Activated CD8-positive, alpha-beta memory T cell treated with anti-CD3 and anti-CD28 coated beads for 48 hours (primary cell): Measurements from ENCODE around the gene SNRPB.
"Not testable (repeated sequence)": the region's sequence is repeated elsewhere in the genome, so short reads cannot be mapped to it uniquely, and the experiment has no call there.

ENCODE experiments used
- DNase-seq, 3 experiments: peaks; one replicate each; pipeline ENCODE4 v3.0.0-alpha.2; 2020; ENCODE audit warnings: low read depth in 2 of 3, low spot score in 2 of 3

The SNRPB gene

GRCh38 chr20:2470423-2471193, at the start of gene SNRPB:
Gene SNRPB, minus strand, starts transcription at chr20:2470789. Its CDS starts 99 bp downstream, at chr20:2470690.
- DNase-seq = peak; percentile 87 to 95 (median 90)

GRCh38 chr20:2519115-2519809, 48.7 kb upstream of the SNRPB start:
- no peak for DNase-seq

GRCh38 chr20:2518558-2518957, 48.0 kb upstream of the SNRPB start:
- no peak for DNase-seq

- DNase-seq = no peak
These were observed 47.5 kb upstream of the SNRPB start for GRCh38 chr20:2518096-2518495.

- DNase-seq = no peak
These were observed 45.8 kb upstream of the SNRPB start for GRCh38 chr20:2516399-2516798.

- DNase-seq = no peak
These were observed 44.6 kb upstream of the SNRPB start for GRCh38 chr20:2515203-2515602.

GRCh38 chr20:2509794-2510193, 39.2 kb upstream of the SNRPB start:
- DNase-seq = no peak

- DNase-seq = no peak
These were observed 38.8 kb upstream of the SNRPB start for GRCh38 chr20:2509468-2509781.

- peak; percentile 55 to 62 (median 57) for DNase-seq
These were observed 38.3 kb upstream of the SNRPB start, which contains the start of gene ZNF343 for GRCh38 chr20:2508631-2509467. Gene ZNF343, minus strand, starts transcription at chr20:2508915. Its CDS starts 15,020 bp downstream, at chr20:2493895.

- DNase-seq = peak in 1 of 3 experiments; percentile 7
These were observed 37.5 kb upstream of the SNRPB start for GRCh38 chr20:2507875-2508630.

GRCh38 chr20:2507464-2507863, 36.9 kb upstream of the SNRPB start:
- no peak for DNase-seq

GRCh38 chr20:2506426-2506825, 35.8 kb upstream of the SNRPB start:
- not testable (repeated sequence) for DNase-seq

GRCh38 chr20:2504803-2505202, 34.2 kb upstream of the SNRPB start:
- DNase-seq = not testable (repeated sequence)

GRCh38 chr20:2502808-2503384, 32.3 kb upstream of the SNRPB start:
- DNase-seq = not testable (repeated sequence)

GRCh38 chr20:2485661-2486060, 15.1 kb upstream of the SNRPB start:
- no peak for DNase-seq

- DNase-seq = no peak
These were observed 14.5 kb upstream of the SNRPB start for GRCh38 chr20:2485080-2485479.

- no peak for DNase-seq
These were observed 12.9 kb upstream of the SNRPB start for GRCh38 chr20:2483504-2483903.

GRCh38 chr20:2480381-2480780, 9.8 kb upstream of the SNRPB start:
- DNase-seq = no peak

- DNase-seq = no peak
These were observed 6.4 kb upstream of the SNRPB start for GRCh38 chr20:2476742-2477615.
